Urinary bladder (tissue), 4 donors: ENCODE data around the gene SLC2A8. TPM values are rescaled to one million over a fixed set of nuclear protein-coding genes. Genes with fewer than 3 reads are reported as not detected.
A peak's percentile ranks its signal among the peaks of the same experiment; 100 is the strongest.

Experiments used
- DNase-seq: peaks from one replicate; pipeline ENCODE4 v3.0.0-alpha.2; 2015; ENCODE audit errors: extremely low spot score
- H3K27ac ChIP-seq: one replicate; pipeline ENCODE4 v1.5.1; 2013; ENCODE audit warnings: low read depth, mild to moderate bottlenecking, moderate library complexity
- H3K36me3 ChIP-seq: one replicate; pipeline ENCODE4 v1.6.1; 2013; ENCODE audit warnings: mild to moderate bottlenecking, moderate library complexity; ENCODE audit not compliant: insufficient read depth
- H3K4me1 ChIP-seq: one replicate; pipeline ENCODE4 v1.6.1; 2013; ENCODE audit warnings: mild to moderate bottlenecking, moderate library complexity; ENCODE audit not compliant: insufficient read depth
- H3K4me3 ChIP-seq: one replicate; pipeline ENCODE4 v1.5.1; 2013; ENCODE audit warnings: low read depth, low read length
- WGBS: extraction: QIAGEN DNeasy Blood & Tissue Kit; methylation state at CpG from one replicate; pipeline ENCODE4 v1.1.7; 2013; 5-methylcytosine and 5-hydroxymethylcytosine counted together
- polyA plus RNA-seq: library from polyadenylated mRNA; stranded (reverse); fragments of 200-250 nt; gene quantifications from one replicate; pipeline ENCODE4 v1.2.3, GENCODE V29; 2013
- total RNA-seq: library from RNA; depleted of rRNA; stranded (reverse); fragments of >200 nt; gene quantifications from one replicate; pipeline ENCODE4 v1.2.3, GENCODE V29; 2014
- donor health status: healthy with polysubstance abuse.
- donor health status: healthy.

The SLC2A8 gene
- total and polyA plus RNA-seq, 2 donors: 20.8 to 140 TPM

DNA sequence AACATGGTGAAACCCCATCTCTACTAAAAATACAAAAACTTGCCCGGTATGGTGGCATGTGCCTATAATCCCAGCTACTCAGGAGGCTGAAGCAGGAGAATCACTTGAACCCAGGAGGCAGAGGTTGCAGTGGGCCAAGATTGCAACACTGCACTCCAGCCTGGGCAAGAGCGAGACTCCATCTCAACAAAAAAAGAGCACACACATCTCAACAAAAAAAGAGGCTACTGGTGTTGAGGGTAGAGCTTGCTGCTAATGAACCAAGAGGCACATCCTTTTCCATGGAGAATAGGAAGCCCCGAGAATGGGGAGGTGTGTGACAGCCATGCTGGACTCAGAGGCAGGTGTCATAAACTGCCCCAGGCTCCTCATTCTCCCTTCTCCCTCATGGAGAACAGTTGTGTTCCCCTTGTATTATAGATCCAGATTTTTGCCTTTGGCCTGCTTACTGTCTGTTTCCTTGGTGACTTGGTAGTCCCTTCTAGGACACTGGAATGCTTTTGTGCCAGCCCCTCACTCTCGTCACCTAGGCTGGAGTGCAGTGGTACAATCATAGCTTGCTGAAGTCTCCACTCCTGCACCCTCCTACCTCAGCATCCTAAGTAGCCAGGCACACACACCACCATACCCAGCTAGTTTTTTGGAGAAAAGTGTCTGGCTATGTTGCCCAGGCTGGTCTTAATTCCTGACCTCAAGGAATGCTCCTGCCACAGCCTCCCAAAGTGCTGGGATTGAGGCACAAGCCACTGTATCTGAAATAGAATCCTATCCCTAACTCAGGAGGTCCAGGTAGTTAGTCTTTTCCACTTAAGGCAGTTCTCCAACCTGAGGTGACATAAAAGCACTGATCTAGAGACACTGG is 49.1 kb downstream of the SLC2A8 start:
- Histone ChIP-seq H3K4me3 (no peak overlapping the region), H3K4me1 (peaks cover 3% of the 10 kb centered on the region), H3K36me3 (no peaks in the 10 kb centered on the region), H3K27ac (no peak overlapping the region)
- no peak for DNase-seq
- 81% methylated on average over 4 of the region's 4 CpGs for WGBS

DNA sequence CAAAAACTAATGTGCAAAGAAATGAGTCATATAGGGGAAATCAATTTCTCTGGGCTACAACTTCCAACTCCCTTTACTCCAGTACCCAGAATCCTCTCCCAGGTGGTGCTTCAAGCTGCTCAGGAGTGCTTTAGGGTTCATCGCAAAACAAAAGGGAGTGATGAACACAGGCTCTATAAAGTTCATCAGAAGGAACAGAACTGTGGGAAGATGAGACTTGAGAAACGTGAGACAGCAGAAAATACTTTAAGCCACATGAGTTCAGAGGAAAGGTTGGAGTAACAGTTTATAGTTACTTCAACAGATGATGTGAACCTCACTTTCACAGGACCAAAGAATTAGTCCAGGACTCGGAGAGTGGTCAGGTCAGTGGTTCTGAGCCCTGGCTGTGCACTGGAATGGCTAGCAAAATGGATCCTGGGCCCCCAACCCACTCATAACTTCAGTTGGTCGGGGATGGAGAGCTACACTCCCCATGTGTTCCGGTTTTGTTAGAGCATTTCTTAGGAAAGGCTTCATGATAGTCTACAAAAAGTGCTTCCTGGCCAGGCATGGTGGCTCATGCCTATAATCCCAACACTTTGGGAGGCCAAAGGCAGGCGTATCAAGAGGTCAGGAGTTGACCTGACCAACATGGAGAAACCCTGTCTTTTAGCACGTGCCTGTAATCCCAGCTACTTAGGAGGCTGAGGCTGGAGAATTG is 49.9 kb downstream of the SLC2A8 start:
- no peaks in the 10 kb centered on the region for H3K36me3 ChIP-seq
- DNase-seq: no peak

DNA sequence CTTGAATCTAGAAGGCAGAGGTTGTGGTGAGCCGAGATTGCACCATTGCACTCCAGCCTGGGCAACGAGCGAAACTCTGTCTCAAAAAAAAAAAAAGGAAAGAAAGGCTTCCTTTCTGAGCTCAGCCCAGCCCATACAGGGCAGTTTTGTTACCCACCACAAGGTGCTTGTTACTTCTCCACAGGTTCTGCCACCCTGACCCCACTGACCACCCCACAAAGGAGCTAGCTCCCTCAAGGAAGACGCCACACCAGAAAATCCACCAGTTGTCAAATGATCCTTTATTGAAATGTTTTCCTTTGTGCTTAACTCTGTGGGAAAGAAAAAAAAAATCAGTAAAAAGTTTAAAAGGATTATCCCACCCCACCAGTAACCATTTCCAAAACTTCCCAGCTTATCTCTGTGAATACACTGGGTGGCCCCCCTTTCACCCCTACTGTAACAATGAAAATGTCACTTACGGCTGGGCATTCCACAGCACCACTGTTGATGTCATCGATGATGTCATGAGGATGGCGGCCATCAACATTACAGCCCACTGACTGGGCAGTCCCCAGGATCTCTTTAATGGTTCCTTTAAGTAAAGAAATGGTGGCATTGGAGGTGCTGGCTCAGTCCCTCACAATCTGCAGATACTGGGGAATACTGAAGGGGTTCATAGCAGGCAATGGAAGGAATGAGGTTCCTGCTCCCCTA is 50.6 kb downstream of the SLC2A8 start:
- Histone ChIP-seq H3K4me3 (no peak overlapping the region), H3K27ac (no peak overlapping the region), H3K4me1 (peaks cover 3% of the 10 kb centered on the region), H3K36me3 (no peaks in the 10 kb centered on the region)
- 71% methylated on average over 7 of the region's 7 CpGs for WGBS
- DNase-seq: no peak

More for the DNA sequence above, 49.9 kb downstream of the SLC2A8 start:
- Histone ChIP-seq H3K4me1 (peaks cover 3% of the 10 kb centered on the region), H3K4me3 (no peak overlapping the region), H3K27ac (no peak overlapping the region)
- WGBS: 76% methylated on average over 7 of the region's 7 CpGs

DNA sequence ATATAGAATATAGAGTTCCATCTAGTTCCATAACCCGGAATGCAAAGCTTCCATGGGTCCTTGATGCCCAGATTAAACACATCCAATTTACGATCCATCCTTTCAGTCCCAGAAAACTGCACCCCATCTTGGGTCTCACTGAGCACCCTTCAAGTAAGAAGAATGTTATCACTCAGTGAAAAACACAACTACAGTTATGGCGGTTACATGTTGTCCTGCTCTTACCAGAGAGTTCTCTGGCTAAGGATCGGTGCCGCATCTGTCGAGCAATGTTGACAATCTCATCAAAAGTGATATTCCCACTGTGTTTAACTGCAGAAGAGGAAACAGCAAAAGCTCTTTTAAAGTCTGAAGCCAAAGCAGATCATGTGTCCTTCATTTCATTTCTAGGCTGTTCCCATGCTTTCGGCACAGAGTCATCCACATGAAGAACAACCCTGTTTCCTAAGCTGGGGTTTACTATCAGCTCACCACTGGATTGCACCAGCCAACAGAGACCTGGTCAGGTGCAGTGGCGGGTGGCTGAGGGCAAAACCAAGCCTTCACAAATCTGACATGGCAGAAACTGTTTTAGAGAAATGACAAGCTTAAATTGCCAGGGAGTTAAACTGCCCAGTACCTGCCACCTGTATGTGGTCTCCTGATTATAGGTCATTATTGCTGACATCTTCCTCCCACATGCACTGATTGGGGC is 51.3 kb downstream of the SLC2A8 start:
- Histone ChIP-seq H3K36me3 (no peaks in the 10 kb centered on the region), H3K4me3 (no peak overlapping the region), H3K27ac (no peak overlapping the region), H3K4me1 (peaks cover 3% of the 10 kb centered on the region)
- 85% methylated on average over 8 of the region's 8 CpGs for WGBS
- DNase-seq: no peak

DNA sequence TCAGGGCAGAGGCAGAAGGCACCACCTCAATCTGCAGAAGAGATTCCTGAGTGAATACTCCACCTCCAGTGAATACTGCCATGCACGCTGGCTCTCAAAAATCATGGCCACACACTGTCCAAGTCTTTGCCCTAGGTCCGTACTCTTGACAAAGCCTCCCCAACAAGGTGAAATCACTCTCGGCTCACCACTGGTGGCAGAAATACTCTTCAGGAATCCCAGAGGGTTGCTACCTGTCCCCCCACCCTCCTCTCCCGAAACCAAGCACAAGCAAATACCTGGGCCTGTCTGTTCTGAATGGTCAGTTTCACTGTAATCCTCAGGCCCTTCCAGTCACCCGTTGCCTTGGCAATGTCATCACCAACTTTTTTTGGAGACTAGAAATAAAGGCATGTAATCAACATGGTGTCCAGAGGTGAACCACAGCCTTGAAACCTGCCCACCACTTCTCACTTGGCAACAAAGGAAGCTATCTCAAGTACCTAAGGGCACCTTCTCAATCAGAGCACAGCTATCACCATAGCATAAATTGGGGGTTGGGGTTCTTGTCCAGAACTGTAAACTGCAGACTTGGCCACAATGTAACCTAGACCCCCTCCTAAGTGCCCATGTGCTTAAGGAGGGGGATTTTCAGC is 52.5 kb downstream of the SLC2A8 start:
- peaks cover 3% of the 10 kb centered on the region for H3K4me1 ChIP-seq
- 46% methylated on average over 5 of the region's 5 CpGs for WGBS
- H3K27ac ChIP-seq: no peak overlapping the region
- H3K36me3 ChIP-seq: no peaks in the 10 kb centered on the region
- peak overlapping the region; percentile 54 for H3K4me3 ChIP-seq
- DNase-seq: no peak

DNA sequence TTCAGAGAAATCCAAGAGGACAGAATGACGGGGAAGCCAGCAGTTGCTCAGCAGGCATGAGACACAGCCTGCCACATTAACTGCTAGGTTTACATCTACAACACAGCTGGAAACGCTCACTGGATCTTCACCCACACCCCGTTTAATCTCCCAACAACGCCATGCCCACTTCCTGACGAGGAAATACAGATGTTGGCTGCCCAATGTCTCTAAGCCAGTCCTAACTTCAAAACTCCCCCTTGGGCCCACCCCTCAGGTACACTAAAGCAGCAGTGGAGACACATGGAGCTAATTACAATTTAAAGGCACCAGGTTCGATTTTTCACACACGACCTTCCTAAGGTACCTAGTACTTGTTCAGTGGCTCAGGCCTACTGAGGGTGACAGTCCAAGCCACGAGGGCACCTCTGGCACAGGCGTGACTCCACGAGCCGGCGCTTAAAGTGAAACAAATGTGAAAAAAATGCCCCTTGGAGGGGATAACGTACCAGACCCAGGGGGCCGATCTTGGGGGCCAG is 53.3 kb downstream of the SLC2A8 start:
- Histone ChIP-seq H3K4me3 (peak overlapping the region; percentile 54), H3K4me1 (peaks cover 3% of the 10 kb centered on the region), H3K36me3 (no peaks in the 10 kb centered on the region), H3K27ac (peak overlapping the region; percentile 46)
- under 1% methylated on average over 14 of the region's 14 CpGs for WGBS
- no peak for DNase-seq

DNA sequence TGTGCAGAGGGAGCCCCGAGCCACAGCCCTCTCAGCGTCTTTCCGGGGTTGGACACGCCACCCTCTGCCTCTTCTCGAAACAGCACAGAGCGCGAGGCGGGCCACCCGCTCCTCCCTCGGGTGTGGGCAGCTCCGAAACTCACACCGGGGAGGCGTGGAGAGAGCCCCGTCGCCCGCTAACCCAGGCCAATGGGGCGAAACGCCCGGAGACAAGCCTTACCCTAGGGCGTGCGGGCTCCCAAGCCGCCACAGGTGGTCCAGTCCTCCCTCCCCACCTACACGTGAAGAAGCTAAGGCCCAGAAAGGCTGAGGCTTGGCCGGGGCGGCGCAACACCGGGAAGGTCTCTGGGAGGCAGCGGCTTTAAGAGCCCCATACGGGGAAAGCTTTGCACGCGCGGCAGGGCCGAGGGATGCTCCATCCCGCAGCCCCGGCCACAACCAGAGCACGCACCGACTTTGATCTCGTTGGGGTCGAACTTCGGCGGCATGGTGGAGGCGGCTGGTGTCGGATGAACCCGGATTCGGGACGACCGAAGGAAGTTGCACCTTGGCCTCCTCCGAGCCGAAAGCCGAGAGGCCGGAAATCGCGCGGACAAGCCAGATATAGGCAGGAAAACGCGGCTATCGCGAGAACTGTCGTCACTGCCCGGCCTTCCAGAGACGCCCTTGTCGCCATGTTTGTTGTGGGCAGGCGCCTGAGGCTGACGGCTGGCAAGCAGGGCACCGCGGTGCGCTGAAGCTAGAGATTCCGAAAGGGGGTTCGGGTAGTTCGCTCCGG is 54.0 kb downstream of the SLC2A8 start, which contains the start of the genes LRSAM1 and RPL12:
Gene LRSAM1, plus strand, starts transcription at position 681 of the 778 bp plus-strand sequence. CDS start 3,018 bp downstream, outside the sequence.
Gene RPL12, minus strand, starts transcription at position 577 of the 778 bp plus-strand sequence. Its CDS starts 89 bp downstream, at position 488.
- no peaks in the 10 kb centered on the region for H3K36me3 ChIP-seq
- peak within 1 kb of the TSS; percentile 85 for H3K27ac ChIP-seq
- peak within 1 kb of the TSS; percentile 54 for H3K4me3 ChIP-seq
- DNase-seq: peak; percentile 93
- 2% methylated on average over 71 of the region's 71 CpGs for WGBS
- H3K4me1 ChIP-seq: peaks cover 3% of the 10 kb centered on the region

DNA sequence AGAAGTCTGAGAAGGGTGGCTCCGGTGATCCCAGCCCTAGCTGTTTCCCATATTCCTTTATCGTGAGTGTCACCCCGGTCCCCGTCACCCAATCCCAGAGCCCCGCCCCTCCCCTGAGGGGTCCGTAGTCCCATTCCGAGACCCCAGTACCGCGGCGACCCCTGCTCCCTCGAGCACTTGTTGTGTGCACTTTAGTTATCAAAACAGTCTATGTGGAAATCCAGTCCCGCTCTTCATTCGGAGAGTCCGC is 54.6 kb downstream of the SLC2A8 start:
- H3K4me3 ChIP-seq: peak overlapping the region; percentile 54
- no peaks in the 10 kb centered on the region for H3K36me3 ChIP-seq
- under 1% methylated on average over 14 of the region's 14 CpGs for WGBS
- peaks cover 3% of the 10 kb centered on the region for H3K4me1 ChIP-seq
- no peak for DNase-seq
- H3K27ac ChIP-seq: peak overlapping the region; percentile 85

DNA sequence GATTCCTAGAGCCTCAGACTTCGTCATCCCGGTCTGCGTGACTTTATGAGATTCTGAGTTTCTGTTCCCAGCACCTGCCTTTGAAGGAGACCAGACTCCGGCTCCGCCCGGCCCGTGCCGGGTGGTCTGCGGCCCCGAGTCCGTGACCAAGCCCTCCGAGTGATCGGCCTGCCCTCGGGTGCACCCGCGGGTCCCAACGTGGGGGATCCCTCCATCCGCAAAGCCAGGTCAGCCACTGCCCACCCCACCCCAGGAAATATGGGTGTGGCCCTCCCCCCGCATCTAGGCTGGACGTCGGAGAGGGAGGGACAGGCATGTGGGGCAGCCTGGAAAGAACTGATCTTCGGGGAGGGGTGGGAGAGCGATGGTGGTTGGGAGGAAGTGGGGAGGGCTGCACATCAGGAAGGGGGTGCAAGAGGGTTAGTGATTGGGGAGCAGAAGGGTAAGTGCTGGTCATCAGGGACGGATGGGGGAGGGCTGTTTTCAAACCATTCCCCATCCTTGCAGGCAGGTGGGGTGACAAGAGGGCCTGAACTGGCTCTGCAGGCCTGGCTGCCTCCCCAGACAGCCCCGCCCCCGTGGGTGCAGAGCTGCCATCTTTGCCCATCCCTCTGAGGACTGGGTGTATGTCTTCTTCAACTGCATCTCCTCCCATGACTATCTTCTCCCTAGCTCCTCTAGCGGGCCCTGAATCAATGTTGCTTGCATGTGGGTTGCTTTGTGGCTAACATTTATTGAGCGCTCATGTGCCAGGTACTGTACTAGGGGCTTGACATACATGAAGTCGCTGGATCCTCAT is 55.1 kb downstream of the SLC2A8 start:
- Histone ChIP-seq H3K4me1 (peaks cover 3% of the 10 kb centered on the region), H3K36me3 (no peaks in the 10 kb centered on the region), H3K27ac (no peak overlapping the region), H3K4me3 (peak overlapping the region; percentile 54)
- no peak for DNase-seq
- WGBS: 10% methylated on average over 29 of the region's 29 CpGs

DNA sequence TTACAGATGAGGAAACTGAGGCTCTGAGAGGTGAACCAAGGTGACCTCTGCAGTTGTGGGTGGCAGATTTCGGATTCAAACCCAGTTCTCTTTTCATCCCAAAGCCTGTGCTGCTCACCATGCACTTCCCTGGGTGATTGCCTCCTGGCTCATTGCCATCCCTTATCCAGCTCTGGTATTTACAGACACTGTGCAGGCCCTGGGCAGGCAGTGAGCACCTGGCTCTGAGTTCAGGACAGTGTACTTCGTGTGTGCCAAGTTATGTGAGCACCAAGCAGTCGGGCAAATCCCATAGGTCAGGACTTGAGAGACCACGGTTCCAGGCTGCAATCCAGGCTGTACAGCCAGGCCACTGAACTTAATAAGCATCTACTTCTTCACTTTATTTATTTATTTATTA is 55.7 kb downstream of the SLC2A8 start:
- Histone ChIP-seq H3K36me3 (no peaks in the 10 kb centered on the region), H3K4me1 (peaks cover 3% of the 10 kb centered on the region), H3K27ac (no peak overlapping the region), H3K4me3 (no peak overlapping the region)
- 37% methylated on average over 4 of the region's 4 CpGs for WGBS
- DNase-seq: no peak

DNA sequence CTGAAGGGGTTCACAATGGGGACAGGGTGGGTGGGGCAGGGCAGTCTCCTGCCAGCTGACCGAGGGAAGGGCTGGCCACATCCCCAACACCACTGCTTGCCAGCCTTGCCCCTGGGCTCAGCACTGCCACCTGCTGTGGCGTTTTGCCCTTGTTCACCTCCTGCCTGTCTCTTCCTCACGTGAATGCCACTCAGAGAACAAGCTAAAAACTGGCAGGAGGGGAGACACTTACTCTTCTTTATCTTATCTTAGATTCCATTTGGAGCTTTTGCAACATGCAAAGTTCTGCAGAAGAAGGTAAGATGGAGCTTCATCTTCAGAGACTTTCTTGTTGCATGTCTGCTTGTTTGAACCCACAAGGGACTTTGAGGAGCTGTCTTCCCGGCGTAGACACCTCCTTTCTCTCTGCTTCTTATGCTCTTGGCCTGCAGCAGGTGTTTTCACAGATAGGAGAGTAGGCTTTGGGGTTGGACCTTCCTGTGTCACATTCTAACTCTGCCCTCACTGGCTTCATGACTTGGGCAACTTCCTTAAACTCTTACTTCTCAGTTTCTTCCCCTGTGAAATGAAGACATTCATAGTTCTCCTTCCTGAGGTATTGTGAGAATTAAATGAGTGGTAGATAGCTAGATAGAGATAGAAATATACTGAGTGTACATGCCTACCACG is 58.5 kb downstream of the SLC2A8 start:
- DNase-seq: no peak
- Histone ChIP-seq H3K4me3 (no peak overlapping the region), H3K4me1 (no peaks in the 10 kb centered on the region), H3K36me3 (no peaks in the 10 kb centered on the region), H3K27ac (no peak overlapping the region)
- WGBS: 66% methylated on average over 6 of the region's 6 CpGs
